ENCODE data around the gene BBS7.

BBS7 gene

GRCh38 chr4:121863799-121864198 is 6.5 kb downstream of the BBS7 start:
- no peak for TF ChIP-seq CTCF (conservative IDR thresholded peaks at IDR 0.05)
- no peak for TF ChIP-seq ZFX (IDR thresholded peaks at IDR 0.05)
- no peak overlapping the region for H3K27ac ChIP-seq

GRCh38 chr4:121861426-121861825 is 8.8 kb downstream of the BBS7 start:
- no peak overlapping the region for H3K27ac ChIP-seq
- no peak for TF ChIP-seq ZFX (IDR thresholded peaks at IDR 0.05)
- no peak for TF ChIP-seq CTCF (conservative IDR thresholded peaks at IDR 0.05)

GRCh38 chr4:121860121-121860520 is 10.2 kb downstream of the BBS7 start:
- no peak overlapping the region for H3K27ac ChIP-seq
- no peak for TF ChIP-seq ZFX (IDR thresholded peaks at IDR 0.05)
- no peak for TF ChIP-seq CTCF (conservative IDR thresholded peaks at IDR 0.05)

- no peak overlapping the region for H3K27ac ChIP-seq
- TF ChIP-seq ZFX (IDR thresholded peaks at IDR 0.05) (no peak), CTCF (conservative IDR thresholded peaks at IDR 0.05) (no peak)
Observed at GRCh38 chr4:121851354-121851753, 18.9 kb downstream of the BBS7 start.

GRCh38 chr4:121846662-121847061 is 23.6 kb downstream of the BBS7 start:
- TF ChIP-seq CTCF (conservative IDR thresholded peaks at IDR 0.05) (no peak), ZFX (IDR thresholded peaks at IDR 0.05) (no peak)
- no peak overlapping the region for H3K27ac ChIP-seq

- TF ChIP-seq ZFX (IDR thresholded peaks at IDR 0.05) (no peak), CTCF (conservative IDR thresholded peaks at IDR 0.05) (no peak)
- H3K27ac ChIP-seq: no peak overlapping the region
Observed at GRCh38 chr4:121842862-121843261, 27.4 kb downstream of the BBS7 start.

GRCh38 chr4:121838136-121838535 is 32.1 kb downstream of the BBS7 start:
- TF ChIP-seq CTCF (conservative IDR thresholded peaks at IDR 0.05): no peak
- no peak for TF ChIP-seq ZFX (IDR thresholded peaks at IDR 0.05)
- H3K27ac ChIP-seq: no peak overlapping the region
